ENCODE measurements around the gene SGTA. TPM values are rescaled to one million over a fixed set of nuclear protein-coding genes. Genes with fewer than 3 reads are reported as not detected.
A peak's percentile ranks its signal among the peaks of the same experiment; 100 is the strongest.

Gene SGTA
- total and polyA plus RNA-seq, 2 of the 13 experiments (the other 11 are each of a cell fraction or from before 2014, with no cell fraction given): 43.9 to 47.4 TPM

DNA sequence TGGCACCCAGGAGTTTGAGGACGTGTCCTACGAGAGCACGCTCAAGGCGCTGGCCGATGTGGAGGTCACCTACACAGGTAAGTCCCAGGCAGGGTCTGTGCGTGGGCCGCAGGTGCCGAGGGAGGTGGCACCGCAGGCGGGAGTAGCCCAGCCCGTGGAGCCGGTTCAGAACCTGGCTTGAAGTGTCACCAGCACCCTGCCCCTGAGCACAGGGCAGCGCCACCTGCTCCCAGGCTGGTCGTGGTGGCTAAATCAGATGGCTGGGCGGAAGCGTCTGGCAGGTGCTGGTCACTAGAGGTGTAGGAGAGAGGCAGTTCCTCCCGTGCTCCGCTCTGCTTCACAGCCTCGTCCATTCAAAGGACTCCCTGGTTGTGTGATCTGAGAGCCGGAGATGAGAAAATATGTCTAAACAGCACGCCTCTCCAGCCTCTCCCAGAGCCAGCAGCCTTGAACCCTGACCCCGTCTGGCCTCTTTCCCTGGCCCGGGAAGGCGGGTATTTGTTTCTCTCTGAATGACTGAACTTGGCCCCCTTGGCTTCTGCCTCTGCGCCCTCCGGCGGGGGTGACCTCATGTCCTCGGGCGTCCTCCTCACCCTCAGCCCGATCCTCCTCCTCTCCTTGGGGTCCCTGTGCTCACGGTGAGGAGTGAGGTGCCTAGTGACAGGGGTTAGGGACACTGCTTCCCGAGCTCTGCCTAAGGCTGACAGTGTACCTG is 7.6 kb upstream of the SGTA start (continued):
- TF ChIP-seq, protein P1, sequence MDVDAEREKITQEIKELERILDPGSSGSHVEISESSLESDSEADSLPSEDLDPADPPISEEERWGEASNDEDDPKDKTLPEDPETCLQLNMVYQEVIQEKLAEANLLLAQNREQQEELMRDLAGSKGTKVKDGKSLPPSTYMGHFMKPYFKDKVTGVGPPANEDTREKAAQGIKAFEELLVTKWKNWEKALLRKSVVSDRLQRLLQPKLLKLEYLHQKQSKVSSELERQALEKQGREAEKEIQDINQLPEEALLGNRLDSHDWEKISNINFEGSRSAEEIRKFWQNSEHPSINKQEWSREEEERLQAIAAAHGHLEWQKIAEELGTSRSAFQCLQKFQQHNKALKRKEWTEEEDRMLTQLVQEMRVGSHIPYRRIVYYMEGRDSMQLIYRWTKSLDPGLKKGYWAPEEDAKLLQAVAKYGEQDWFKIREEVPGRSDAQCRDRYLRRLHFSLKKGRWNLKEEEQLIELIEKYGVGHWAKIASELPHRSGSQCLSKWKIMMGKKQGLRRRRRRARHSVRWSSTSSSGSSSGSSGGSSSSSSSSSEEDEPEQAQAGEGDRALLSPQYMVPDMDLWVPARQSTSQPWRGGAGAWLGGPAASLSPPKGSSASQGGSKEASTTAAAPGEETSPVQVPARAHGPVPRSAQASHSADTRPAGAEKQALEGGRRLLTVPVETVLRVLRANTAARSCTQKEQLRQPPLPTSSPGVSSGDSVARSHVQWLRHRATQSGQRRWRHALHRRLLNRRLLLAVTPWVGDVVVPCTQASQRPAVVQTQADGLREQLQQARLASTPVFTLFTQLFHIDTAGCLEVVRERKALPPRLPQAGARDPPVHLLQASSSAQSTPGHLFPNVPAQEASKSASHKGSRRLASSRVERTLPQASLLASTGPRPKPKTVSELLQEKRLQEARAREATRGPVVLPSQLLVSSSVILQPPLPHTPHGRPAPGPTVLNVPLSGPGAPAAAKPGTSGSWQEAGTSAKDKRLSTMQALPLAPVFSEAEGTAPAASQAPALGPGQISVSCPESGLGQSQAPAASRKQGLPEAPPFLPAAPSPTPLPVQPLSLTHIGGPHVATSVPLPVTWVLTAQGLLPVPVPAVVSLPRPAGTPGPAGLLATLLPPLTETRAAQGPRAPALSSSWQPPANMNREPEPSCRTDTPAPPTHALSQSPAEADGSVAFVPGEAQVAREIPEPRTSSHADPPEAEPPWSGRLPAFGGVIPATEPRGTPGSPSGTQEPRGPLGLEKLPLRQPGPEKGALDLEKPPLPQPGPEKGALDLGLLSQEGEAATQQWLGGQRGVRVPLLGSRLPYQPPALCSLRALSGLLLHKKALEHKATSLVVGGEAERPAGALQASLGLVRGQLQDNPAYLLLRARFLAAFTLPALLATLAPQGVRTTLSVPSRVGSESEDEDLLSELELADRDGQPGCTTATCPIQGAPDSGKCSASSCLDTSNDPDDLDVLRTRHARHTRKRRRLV (CRISPR knock-in tag; IDR thresholded peaks at IDR 0.05): no peak
- TF ChIP-seq MXD4 (CRISPR knock-in tag; IDR thresholded peaks at IDR 0.05) (peak; percentile 57; the same call in 1 of the 2 replicates), ZNF749 (CRISPR knock-in tag; IDR thresholded peaks at IDR 0.05; ENCODE audit: borderline replicate concordance) (no peak), KAT2B (IDR thresholded peaks at IDR 0.05; ENCODE audit: borderline replicate concordance, low read depth, low read length) (no peak), ZNF367 (CRISPR knock-in tag; IDR thresholded peaks at IDR 0.05; ENCODE audit: borderline replicate concordance) (no peak), TOE1 (CRISPR knock-in tag; IDR thresholded peaks at IDR 0.05) (no peak), ZNF235 (CRISPR knock-in tag; IDR thresholded peaks at IDR 0.05; ENCODE audit: borderline replicate concordance) (no peak), RARA (CRISPR knock-in tag; IDR thresholded peaks at IDR 0.05) (peak; percentile 100), ZNF260 (CRISPR knock-in tag; IDR thresholded peaks at IDR 0.05; ENCODE audit: borderline replicate concordance, low read depth) (no peak), ZNF772 (CRISPR knock-in tag; IDR thresholded peaks at IDR 0.05) (peak; percentile 40; the same call in 1 of the 2 replicates), SIN3A (IDR thresholded peaks at IDR 0.05; ENCODE audit: borderline replicate concordance, low read depth, low read length) (peak; percentile 76; the same call in 1 of the 2 replicates), SETDB1 (CRISPR knock-in tag; IDR thresholded peaks at IDR 0.05; ENCODE audit: borderline replicate concordance) (no peak)
- TF ChIP-seq, protein P2, sequence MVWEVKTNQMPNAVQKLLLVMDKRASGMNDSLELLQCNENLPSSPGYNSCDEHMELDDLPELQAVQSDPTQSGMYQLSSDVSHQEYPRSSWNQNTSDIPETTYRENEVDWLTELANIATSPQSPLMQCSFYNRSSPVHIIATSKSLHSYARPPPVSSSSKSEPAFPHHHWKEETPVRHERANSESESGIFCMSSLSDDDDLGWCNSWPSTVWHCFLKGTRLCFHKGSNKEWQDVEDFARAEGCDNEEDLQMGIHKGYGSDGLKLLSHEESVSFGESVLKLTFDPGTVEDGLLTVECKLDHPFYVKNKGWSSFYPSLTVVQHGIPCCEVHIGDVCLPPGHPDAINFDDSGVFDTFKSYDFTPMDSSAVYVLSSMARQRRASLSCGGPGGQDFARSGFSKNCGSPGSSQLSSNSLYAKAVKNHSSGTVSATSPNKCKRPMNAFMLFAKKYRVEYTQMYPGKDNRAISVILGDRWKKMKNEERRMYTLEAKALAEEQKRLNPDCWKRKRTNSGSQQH (CRISPR knock-in tag; IDR thresholded peaks at IDR 0.05; ENCODE audit: low read depth): no peak
- TF ChIP-seq, protein P3, sequence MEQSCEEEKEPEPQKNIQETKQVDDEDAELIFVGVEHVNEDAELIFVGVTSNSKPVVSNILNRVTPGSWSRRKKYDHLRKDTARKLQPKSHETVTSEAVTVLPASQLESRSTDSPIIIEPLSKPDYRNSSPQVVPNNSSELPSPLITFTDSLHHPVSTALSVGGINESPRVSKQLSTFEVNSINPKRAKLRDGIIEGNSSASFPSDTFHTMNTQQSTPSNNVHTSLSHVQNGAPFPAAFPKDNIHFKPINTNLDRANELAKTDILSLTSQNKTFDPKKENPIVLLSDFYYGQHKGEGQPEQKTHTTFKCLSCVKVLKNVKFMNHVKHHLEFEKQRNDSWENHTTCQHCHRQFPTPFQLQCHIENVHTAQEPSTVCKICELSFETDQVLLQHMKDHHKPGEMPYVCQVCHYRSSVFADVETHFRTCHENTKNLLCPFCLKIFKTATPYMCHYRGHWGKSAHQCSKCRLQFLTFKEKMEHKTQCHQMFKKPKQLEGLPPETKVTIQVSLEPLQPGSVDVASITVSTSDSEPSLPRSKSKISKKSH (CRISPR knock-in tag; IDR thresholded peaks at IDR 0.05; ENCODE audit: borderline replicate concordance): no peak

Data from HepG2 (cell line).